GM19455 (cell line): ENCODE data around the gene EFHC1.

Experiments
- ATAC-seq: cut with Tn5 transposase; IDR thresholded peaks from one replicate; pipeline ENCODE4 v1.9.1; 2021; ENCODE audit not compliant: unreplicated experiment

Gene EFHC1

GRCh38 chr6:52517502-52518278 lies 97.5 kb downstream of the EFHC1 start:
- peak; percentile 88 for ATAC-seq

GRCh38 chr6:52518279-52518945 lies 98.3 kb downstream of the EFHC1 start:
- ATAC-seq, result no peak

- ATAC-seq, result no peak
Measured at GRCh38 chr6:52519618-52520017, 99.5 kb downstream of the EFHC1 start.

- ATAC-seq, result no peak
Measured at GRCh38 chr6:52522151-52522626, 102.0 kb downstream of the EFHC1 start.

GRCh38 chr6:52522655-52523054 lies 102.5 kb downstream of the EFHC1 start:
- no peak for ATAC-seq

GRCh38 chr6:52523378-52524142 lies 103.4 kb downstream of the EFHC1 start:
- ATAC-seq, result no peak

- no peak for ATAC-seq
Measured at GRCh38 chr6:52524918-52525317, 104.8 kb downstream of the EFHC1 start.

- no peak for ATAC-seq
Measured at GRCh38 chr6:52526634-52527033, 106.5 kb downstream of the EFHC1 start.

- no peak for ATAC-seq
Measured at GRCh38 chr6:52527436-52527835, 107.3 kb downstream of the EFHC1 start.

GRCh38 chr6:52529311-52529710 lies 109.2 kb downstream of the EFHC1 start:
- ATAC-seq, result no peak

- no peak for ATAC-seq
Measured at GRCh38 chr6:52530351-52530750, 110.2 kb downstream of the EFHC1 start.

- no peak for ATAC-seq
Measured at GRCh38 chr6:52531396-52531795, 111.3 kb downstream of the EFHC1 start.

- no peak for ATAC-seq
Measured at GRCh38 chr6:52531834-52532233, 111.7 kb downstream of the EFHC1 start.

GRCh38 chr6:52532457-52532856 lies 112.3 kb downstream of the EFHC1 start:
- ATAC-seq, result no peak

- ATAC-seq, result no peak
Measured at GRCh38 chr6:52533491-52533890, 113.3 kb downstream of the EFHC1 start.

GRCh38 chr6:52534363-52534762 lies 114.2 kb downstream of the EFHC1 start:
- no peak for ATAC-seq

- ATAC-seq, result peak; percentile 31
Measured at GRCh38 chr6:52534966-52535390, 114.8 kb downstream of the EFHC1 start.

- ATAC-seq, result peak; percentile 13
Measured at GRCh38 chr6:52535711-52536423, 115.7 kb downstream of the EFHC1 start.

- ATAC-seq, result peak; percentile 51
Measured at GRCh38 chr6:52536424-52536916, 116.3 kb downstream of the EFHC1 start.

- peak; percentile 52 for ATAC-seq
Measured at GRCh38 chr6:52537001-52537753, 117.0 kb downstream of the EFHC1 start.
